Thoracic aorta (tissue), 2 donors: ENCODE measurements around the gene MDGA2. TPM values are rescaled to one million over a fixed set of nuclear protein-coding genes. Genes with fewer than 3 reads are reported as not detected.

Experiments used
- ATAC-seq: fragments of 150-250 bp; one replicate; pipeline ENCODE4 v1.8.0; 2017; ENCODE audit warnings: low read depth; ENCODE audit not compliant: insufficient number of reproducible peaks, low FRiP score
- DNase-seq: peaks from one replicate; pipeline ENCODE4 v3.0.0-alpha.2; 2020; ENCODE audit warnings: low spot score
- H3K27ac ChIP-seq, 2 donors: fragments of 200-600 bp; sonication (generic); 1 replicate in 1 of 2; 2 replicates in 1 of 2; pipeline ENCODE4 v1.5.1; 2016; ENCODE audit warnings: mild to moderate bottlenecking in 2 of 2, moderate library complexity in 2 of 2
- H3K27me3 ChIP-seq: fragments of 200-600 bp; sonication (generic); replicated peaks from 2 replicates; pipeline ENCODE4 v1.6.0; 2016; ENCODE audit warnings: mild to moderate bottlenecking; ENCODE audit not compliant: insufficient read depth
- H3K36me3 ChIP-seq: fragments of 200-600 bp; sonication (generic); one replicate; pipeline ENCODE4 v1.5.1; 2016
- H3K4me1 ChIP-seq, 2 donors: fragments of 200-600 bp; sonication (generic); 1 replicate in 1 of 2; 2 replicates in 1 of 2; pipeline versions ENCODE4 v1.5.1 to v1.6.0; 2016; ENCODE audit warnings: low read depth in 2 of 2, mild to moderate bottlenecking in 1 of 2; ENCODE audit not compliant: control insufficient read depth in 1 of 2
- H3K4me3 ChIP-seq: fragments of 200-600 bp; sonication (generic); 2 replicates; pipeline ENCODE4 v1.5.1; 2016; ENCODE audit warnings: mild to moderate bottlenecking
- H3K9me3 ChIP-seq: fragments of 200-600 bp; sonication (generic); 2 replicates; pipeline ENCODE4 v1.5.1; 2016
- CTCF ChIP-seq: fragments of 200-600 bp; sonication (generic); IDR thresholded peaks from one replicate; pipeline ENCODE4 v1.5.1; 2019; ENCODE audit warnings: antibody characterized with exemption
- total RNA-seq, 2 donors: library from RNA; depleted of rRNA; stranded (reverse); fragments of >200 nt; gene quantifications; one replicate each; pipeline versions ENCODE4 v1.1.0 to v1.2.3, GENCODE V29; 2016

MDGA2 gene
- total RNA-seq, 2 donors from 2014 or later: not detected

DNA sequence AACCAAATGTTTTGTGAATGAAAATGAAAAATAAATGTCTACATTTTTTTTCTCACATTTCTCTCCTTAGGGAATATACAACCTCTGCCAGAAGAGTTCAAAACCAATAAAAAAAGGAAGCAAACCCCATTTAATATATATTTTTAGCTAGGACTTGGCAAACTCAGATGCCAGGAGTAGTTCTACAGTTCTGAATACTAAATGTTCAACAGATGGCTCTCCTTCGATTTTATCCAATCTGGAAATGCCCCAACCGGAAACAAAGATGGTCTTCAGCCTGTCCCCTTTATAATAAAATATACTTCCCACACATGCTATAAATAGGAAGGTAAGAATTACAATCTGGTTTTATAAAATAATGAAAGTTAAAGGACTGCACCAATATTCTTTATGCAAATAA lies 330.4 kb downstream of the MDGA2 start:
- Histone ChIP-seq H3K27me3 (no peaks in the 10 kb centered on the region), H3K9me3 (no peaks in the 10 kb centered on the region), H3K4me3 (no peak overlapping the region), H3K4me1 (no peaks in the 10 kb centered on the region), H3K36me3 (no peaks in the 10 kb centered on the region), H3K27ac (no peak overlapping the region)
- no peak for ATAC-seq
- DNase-seq: no peak
- TF ChIP-seq CTCF: no peak

GRCh38 chr14:47332939-47333338 lies 342.5 kb downstream of the MDGA2 start:
- no peak for DNase-seq
- no peaks in the 10 kb centered on the region for H3K36me3 ChIP-seq
- H3K4me3 ChIP-seq: no peak overlapping the region
- ATAC-seq: no peak
- no peak overlapping the region for H3K27ac ChIP-seq
- no peak for TF ChIP-seq CTCF
- H3K27me3 ChIP-seq: no peaks in the 10 kb centered on the region
- H3K9me3 ChIP-seq: no peaks in the 10 kb centered on the region
- no peaks in the 10 kb centered on the region for H3K4me1 ChIP-seq

DNA sequence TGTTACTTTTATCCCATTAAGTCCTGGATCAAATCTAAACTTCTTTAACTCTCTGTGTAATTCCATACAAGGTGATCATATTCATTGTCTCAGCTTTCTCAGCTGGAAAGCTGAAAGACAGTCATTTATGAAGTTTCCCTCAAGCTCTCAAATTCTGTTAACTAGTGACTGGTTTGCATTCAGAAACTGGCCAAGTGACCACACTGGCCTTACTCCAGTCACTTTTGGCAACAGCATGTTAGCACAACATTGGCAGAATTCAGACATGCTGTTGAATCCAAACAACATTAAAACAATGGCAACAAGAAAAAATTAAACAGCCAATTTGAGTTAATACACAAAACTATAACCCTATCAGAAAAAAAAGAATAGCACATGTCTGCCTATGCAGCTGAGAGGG lies 343.3 kb downstream of the MDGA2 start:
- H3K27me3 ChIP-seq: no peaks in the 10 kb centered on the region
- H3K9me3 ChIP-seq: no peaks in the 10 kb centered on the region
- H3K4me1 ChIP-seq: no peaks in the 10 kb centered on the region
- DNase-seq (no peak), ATAC-seq (no peak)
- TF ChIP-seq CTCF: no peak
- no peaks in the 10 kb centered on the region for H3K36me3 ChIP-seq
- no peak overlapping the region for H3K4me3 ChIP-seq
- H3K27ac ChIP-seq: no peak overlapping the region

GRCh38 chr14:47328376-47328775 lies 347.0 kb downstream of the MDGA2 start:
- H3K36me3 ChIP-seq: no peaks in the 10 kb centered on the region
- H3K27ac ChIP-seq: no peak overlapping the region
- TF ChIP-seq CTCF: no peak
- H3K4me1 ChIP-seq: no peaks in the 10 kb centered on the region
- ATAC-seq (no peak), DNase-seq (no peak)
- H3K27me3 ChIP-seq: no peaks in the 10 kb centered on the region
- no peak overlapping the region for H3K4me3 ChIP-seq
- H3K9me3 ChIP-seq: no peaks in the 10 kb centered on the region

DNA sequence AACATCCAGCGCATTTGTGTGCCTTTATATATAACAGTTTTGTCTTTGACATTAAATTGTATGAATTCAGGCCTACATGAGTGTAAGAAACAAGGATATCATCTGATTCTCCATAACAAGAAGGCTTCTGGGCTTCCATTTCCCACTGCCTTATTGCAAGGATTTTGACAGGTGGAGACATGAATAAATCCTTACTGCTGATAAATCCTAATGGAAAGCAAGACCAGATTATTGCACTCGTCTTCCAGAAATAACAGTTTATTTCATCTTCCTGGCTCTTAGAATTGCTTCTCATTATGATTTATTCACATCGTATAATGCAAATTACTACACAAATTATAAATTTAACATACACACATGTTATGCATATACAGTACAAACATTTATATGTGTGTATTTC lies 348.1 kb downstream of the MDGA2 start:
- Histone ChIP-seq H3K4me3 (no peak overlapping the region), H3K27ac (no peak overlapping the region), H3K4me1 (no peaks in the 10 kb centered on the region), H3K36me3 (no peaks in the 10 kb centered on the region), H3K27me3 (no peaks in the 10 kb centered on the region), H3K9me3 (no peaks in the 10 kb centered on the region)
- DNase-seq (no peak), ATAC-seq (no peak)
- no peak for TF ChIP-seq CTCF
